Measurements from ENCODE around the gene NTNG1. TPM values are rescaled to one million over a fixed set of nuclear protein-coding genes. Genes with fewer than 3 reads are reported as not detected.

Gene NTNG1
- total and polyA plus RNA-seq, 9 donors: 0.28 to 9.1 (median 0.97) TPM

DNA sequence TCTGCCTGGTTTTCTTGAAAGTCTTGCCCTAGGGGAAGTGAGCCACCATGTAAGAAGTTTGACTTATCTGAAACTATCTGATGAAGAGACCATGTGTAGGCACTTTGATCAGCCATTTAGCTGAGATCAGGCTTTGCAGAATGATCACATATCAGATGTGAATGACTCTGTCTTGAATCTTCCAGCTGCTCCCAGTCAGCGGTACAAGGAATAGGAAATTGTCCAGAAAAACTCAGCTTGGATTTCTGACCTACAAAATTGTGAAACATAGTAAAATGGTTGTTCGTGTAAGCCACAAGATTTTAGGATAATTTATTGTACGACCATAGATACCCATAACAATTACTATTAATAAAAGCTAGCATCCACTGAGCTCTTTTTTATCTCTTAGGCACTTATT lies 41.9 kb upstream of the NTNG1 start:
- no peak overlapping the region for H3K4me3 ChIP-seq
- no peak for DNase-seq
- no peaks in the 10 kb centered on the region for H3K9me3 ChIP-seq
- no peaks in the 10 kb centered on the region for H3K27me3 ChIP-seq
- TF ChIP-seq POLR2A (IDR thresholded peaks at IDR 0.05): no peak
- TF ChIP-seq CTCF (IDR thresholded peaks at IDR 0.05): no peak
- no peak for TF ChIP-seq EP300 (IDR thresholded peaks at IDR 0.05)
- H3K36me3 ChIP-seq: no peaks in the 10 kb centered on the region
- intact Hi-C loops (cut with DNase I): no loop called here
- H3K4me1 ChIP-seq (ENCODE audit: insufficient read depth): no peaks in the 10 kb centered on the region
- no peak overlapping the region for H3K27ac ChIP-seq
- WGBS, 3 donors: 70 to 81% (median 74%) methylated on average over 3 of the region's 3 CpGs

- no peak for DNase-seq
- no peaks in the 10 kb centered on the region for H3K27me3 ChIP-seq
- TF ChIP-seq CTCF (IDR thresholded peaks at IDR 0.05): no peak
- TF ChIP-seq POLR2A (IDR thresholded peaks at IDR 0.05): no peak
- no peak for TF ChIP-seq EP300 (IDR thresholded peaks at IDR 0.05)
- H3K4me1 ChIP-seq (ENCODE audit: insufficient read depth): no peaks in the 10 kb centered on the region
- H3K9me3 ChIP-seq: no peaks in the 10 kb centered on the region
- H3K36me3 ChIP-seq: no peaks in the 10 kb centered on the region
- H3K4me3 ChIP-seq: no peak overlapping the region
- H3K27ac ChIP-seq: no peak overlapping the region
- intact Hi-C loops (cut with DNase I): no loop called here
- 86 to 91% (median 89%) methylated on average over 3 of the region's 3 CpGs for WGBS, 3 donors
These were observed 40.4 kb upstream of the NTNG1 start for GRCh38 chr1:107100331-107100984.

- WGBS, 3 donors: 90 to 91% (median 91%) methylated on average over 3 of the region's 3 CpGs
- intact Hi-C loops (cut with DNase I): no loop called here
- TF ChIP-seq POLR2A (IDR thresholded peaks at IDR 0.05) (no peak), CTCF (IDR thresholded peaks at IDR 0.05) (no peak), EP300 (IDR thresholded peaks at IDR 0.05) (no peak)
- no peak overlapping the region for H3K4me3 ChIP-seq
- no peak for DNase-seq
- no peaks in the 10 kb centered on the region for H3K9me3 ChIP-seq
- no peaks in the 10 kb centered on the region for H3K27me3 ChIP-seq
- H3K27ac ChIP-seq: no peak overlapping the region
- no peaks in the 10 kb centered on the region for H3K4me1 ChIP-seq (ENCODE audit: insufficient read depth)
- no peaks in the 10 kb centered on the region for H3K36me3 ChIP-seq
These were observed 34.9 kb upstream of the NTNG1 start for GRCh38 chr1:107105914-107106313.

DNA sequence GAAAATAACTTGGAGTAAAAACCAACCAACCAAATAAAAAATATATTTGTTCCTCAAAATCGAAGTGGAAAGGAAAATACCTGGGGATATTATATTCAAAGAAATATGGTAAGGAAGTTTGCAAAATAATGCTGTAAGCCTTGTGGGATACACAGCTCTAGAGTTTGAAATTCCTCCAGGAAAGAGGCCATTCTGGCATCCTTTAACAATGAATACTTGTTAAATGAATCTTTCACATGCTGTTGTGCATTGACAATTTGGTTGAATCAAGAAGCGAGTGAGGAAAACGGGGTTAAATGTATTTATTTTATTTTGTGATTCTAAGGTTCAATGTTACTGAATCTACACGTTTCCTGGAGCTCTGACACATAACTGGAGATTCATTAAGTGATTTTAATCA lies 30.5 kb upstream of the NTNG1 start:
- WGBS, 3 donors: 28 to 43% (median 38%) methylated on average over 4 of the region's 4 CpGs
- no peaks in the 10 kb centered on the region for H3K36me3 ChIP-seq
- H3K27ac ChIP-seq: no peak overlapping the region
- no peaks in the 10 kb centered on the region for H3K4me1 ChIP-seq (ENCODE audit: insufficient read depth)
- intact Hi-C loops (cut with DNase I): no loop called here
- H3K27me3 ChIP-seq: no peaks in the 10 kb centered on the region
- H3K4me3 ChIP-seq: no peak overlapping the region
- DNase-seq: no peak
- H3K9me3 ChIP-seq: no peaks in the 10 kb centered on the region
- TF ChIP-seq EP300 (IDR thresholded peaks at IDR 0.05) (no peak), CTCF (IDR thresholded peaks at IDR 0.05) (no peak), POLR2A (IDR thresholded peaks at IDR 0.05) (no peak)

Data from ovary (tissue), 9 donors.